Measurements from ENCODE around the gene POLR2I.

GRCh38 chr19:36079389-36079945 is 35.2 kb downstream of the POLR2I start:
- no peak for TF ChIP-seq CTCF (conservative IDR thresholded peaks at IDR 0.05; ENCODE audit: low read depth, low read length)
- TF ChIP-seq EZH2 (IDR thresholded peaks at IDR 0.05; ENCODE audit: borderline replicate concordance, low read depth, low read length, poor library complexity, severe bottlenecking) = no peak
